Liver (tissue), 9 donors: ENCODE data around the gene TCERG1L. TPM values are rescaled to one million over a fixed set of nuclear protein-coding genes. Genes with fewer than 3 reads are reported as not detected.
A peak's percentile ranks its signal among the peaks of the same experiment; 100 is the strongest.

ENCODE experiments used
- DNase-seq: peaks from one replicate; pipeline ENCODE4 v3.0.0-alpha.2; 2017; ENCODE audit warnings: low spot score
- H3K27ac ChIP-seq, 2 donors: one replicate each; pipeline ENCODE4 v1.7.0; 2013; ENCODE audit warnings: inconsistent platforms in 2 of 2, low read length in 2 of 2, control low read depth in 1 of 2, low read depth in 1 of 2, mild to moderate bottlenecking in 1 of 2
- H3K27me3 ChIP-seq, 4 donors: one replicate each; pipeline versions ENCODE4 v1.6.1 to v1.7.0; 2013; ENCODE audit warnings: low read length in 3 of 4, inconsistent platforms in 1 of 4, mild to moderate bottlenecking in 1 of 4, moderate library complexity in 1 of 4; ENCODE audit not compliant: control insufficient read depth in 4 of 4, insufficient read depth in 4 of 4
- H3K36me3 ChIP-seq, 4 donors: one replicate each; pipeline versions ENCODE4 v1.6.1 to v1.7.0; 2013; ENCODE audit warnings: low read length in 3 of 4, mild to moderate bottlenecking in 3 of 4, low read depth in 1 of 4, moderate library complexity in 1 of 4; ENCODE audit not compliant: control insufficient read depth in 4 of 4, insufficient read depth in 3 of 4
- H3K4me1 ChIP-seq, 4 donors: one replicate each; pipeline versions ENCODE4 v1.6.1 to v1.7.0; 2013; ENCODE audit warnings: low read length in 3 of 4, mild to moderate bottlenecking in 3 of 4, moderate library complexity in 1 of 4; ENCODE audit not compliant: control insufficient read depth in 4 of 4, insufficient read depth in 4 of 4
- H3K4me3 ChIP-seq, 3 donors: one replicate each; pipeline versions ENCODE4 v1.6.1 to v1.7.0; 2013; ENCODE audit warnings: low read length in 3 of 3, control low read depth in 1 of 3, low read depth in 1 of 3, mild to moderate bottlenecking in 1 of 3
- H3K9ac ChIP-seq, 2 donors: one replicate each; pipeline ENCODE4 v1.7.0; 2013; ENCODE audit warnings: low read length in 2 of 2, mild to moderate bottlenecking in 2 of 2, moderate library complexity in 2 of 2, control low read depth in 1 of 2, low read depth in 1 of 2
- H3K9me3 ChIP-seq, 4 donors: one replicate each; pipeline versions ENCODE4 v1.6.1 to v1.7.0; 2013; ENCODE audit warnings: low read length in 3 of 4; ENCODE audit not compliant: control insufficient read depth in 4 of 4
- FOXA1 ChIP-seq: IDR thresholded peaks from 2 replicates; pipeline ENCODE4 v1.6.1; 2016; ENCODE audit warnings: antibody characterized with exemption
- FOXA2 ChIP-seq: IDR thresholded peaks from 2 replicates; pipeline ENCODE4 v1.6.1; 2016; ENCODE audit warnings: antibody characterized with exemption
- GABPA ChIP-seq, 2 donors: IDR thresholded peaks in 1 of 2; conservative IDR thresholded peaks in 1 of 2; 2 replicates each; pipeline ENCODE4 v1.6.1; 2016; ENCODE audit warnings: antibody characterized with exemption in 2 of 2, mild to moderate bottlenecking in 1 of 2, moderate library complexity in 1 of 2
- HNF4G ChIP-seq: IDR thresholded peaks from 2 replicates; pipeline ENCODE4 v1.6.1; 2016; ENCODE audit warnings: antibody characterized with exemption
- NR2F2 ChIP-seq: IDR thresholded peaks from 2 replicates; pipeline ENCODE4 v1.6.1; 2016; ENCODE audit warnings: antibody characterized with exemption
- RXRA ChIP-seq, 2 donors: IDR thresholded peaks; 2 replicates each; pipeline ENCODE4 v1.6.1; 2017 to 2018; ENCODE audit warnings: antibody characterized with exemption in 2 of 2, mild to moderate bottlenecking in 1 of 2
- TAF1 ChIP-seq: conservative IDR thresholded peaks from 2 replicates; pipeline ENCODE4 v1.6.1; 2016; ENCODE audit warnings: antibody characterized with exemption, mild to moderate bottlenecking
- WGBS: extraction: QIAGEN DNeasy Blood & Tissue Kit; methylation state at CpG from one replicate; pipeline ENCODE4 v1.1.7; 2013; 5-methylcytosine and 5-hydroxymethylcytosine counted together
- polyA plus RNA-seq, 2 donors: library from polyadenylated mRNA; stranded (reverse) in 1 of 2; unstranded in 1 of 2; fragments of 200-250 nt in 1 of 2; fragments of >200 nt in 1 of 2; fragmentation: Nextera tagmentation in 1 of 2; extraction: Ambion mirVana in 1 of 2; gene quantifications; one replicate each; pipeline versions ENCODE4 v1.2.1 to v1.2.3, GENCODE V29; 2013 to 2015
- total RNA-seq, 2 donors: library from RNA; depleted of rRNA; stranded (reverse); fragments of >200 nt; gene quantifications; one replicate each; pipeline ENCODE4 v1.2.3, GENCODE V29; 2014
- TF ChIP-seq, protein P1 (sequence below): IDR thresholded peaks from 2 replicates; pipeline ENCODE4 v1.6.1; 2016; ENCODE audit warnings: antibody characterized with exemption, mild to moderate bottlenecking
- TF ChIP-seq, protein P2 (sequence below): fragments of 150-350 bp; IDR thresholded peaks from 2 replicates; pipeline ENCODE4 v1.5.1; 2017; ENCODE audit warnings: improper control_type of control experiment, low read depth, low read length; ENCODE audit not compliant: missing input control
- TF ChIP-seq, protein P3 (sequence below): IDR thresholded peaks from 2 replicates; pipeline ENCODE4 v1.6.1; 2016; ENCODE audit warnings: antibody characterized with exemption
- donor health status: healthy.
- donor health status: healthy.
- donor health status: healthy.
- donor health status: healthy.
- donor health status: healthy.

TCERG1L gene
- total and polyA plus RNA-seq, 4 donors = not detected

DNA sequence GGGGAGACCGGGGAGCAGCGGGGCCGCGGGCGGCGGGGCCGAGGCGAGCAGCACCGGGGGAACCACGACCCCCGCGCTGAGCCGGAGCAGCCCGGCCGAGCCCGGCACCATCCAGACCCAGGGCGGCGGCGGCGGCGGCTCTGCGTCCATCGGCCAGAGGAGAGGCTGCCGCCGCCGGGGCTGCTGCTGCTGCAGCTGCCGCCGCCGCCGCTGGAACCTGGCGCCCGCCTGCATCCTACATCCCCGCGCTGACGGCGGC, 190 bp downstream of the TCERG1L start:
- Histone ChIP-seq H3K4me1 (peaks cover 0 to 22% (median 9%) of the 10 kb centered on the region in 4 donors), H3K36me3 (no peaks in the 10 kb centered on the region), H3K27ac (no peak overlapping the region), H3K27me3 (peaks cover 0 to 16% (median 8%) of the 10 kb centered on the region in 4 donors), H3K4me3 (peak overlapping the region in 1 of 3 donors; percentile 43), H3K9me3 (no peaks in the 10 kb centered on the region), H3K9ac (no peak overlapping the region)
- 9% methylated on average over 36 of the region's 36 CpGs for WGBS
- TF ChIP-seq, protein P1, sequence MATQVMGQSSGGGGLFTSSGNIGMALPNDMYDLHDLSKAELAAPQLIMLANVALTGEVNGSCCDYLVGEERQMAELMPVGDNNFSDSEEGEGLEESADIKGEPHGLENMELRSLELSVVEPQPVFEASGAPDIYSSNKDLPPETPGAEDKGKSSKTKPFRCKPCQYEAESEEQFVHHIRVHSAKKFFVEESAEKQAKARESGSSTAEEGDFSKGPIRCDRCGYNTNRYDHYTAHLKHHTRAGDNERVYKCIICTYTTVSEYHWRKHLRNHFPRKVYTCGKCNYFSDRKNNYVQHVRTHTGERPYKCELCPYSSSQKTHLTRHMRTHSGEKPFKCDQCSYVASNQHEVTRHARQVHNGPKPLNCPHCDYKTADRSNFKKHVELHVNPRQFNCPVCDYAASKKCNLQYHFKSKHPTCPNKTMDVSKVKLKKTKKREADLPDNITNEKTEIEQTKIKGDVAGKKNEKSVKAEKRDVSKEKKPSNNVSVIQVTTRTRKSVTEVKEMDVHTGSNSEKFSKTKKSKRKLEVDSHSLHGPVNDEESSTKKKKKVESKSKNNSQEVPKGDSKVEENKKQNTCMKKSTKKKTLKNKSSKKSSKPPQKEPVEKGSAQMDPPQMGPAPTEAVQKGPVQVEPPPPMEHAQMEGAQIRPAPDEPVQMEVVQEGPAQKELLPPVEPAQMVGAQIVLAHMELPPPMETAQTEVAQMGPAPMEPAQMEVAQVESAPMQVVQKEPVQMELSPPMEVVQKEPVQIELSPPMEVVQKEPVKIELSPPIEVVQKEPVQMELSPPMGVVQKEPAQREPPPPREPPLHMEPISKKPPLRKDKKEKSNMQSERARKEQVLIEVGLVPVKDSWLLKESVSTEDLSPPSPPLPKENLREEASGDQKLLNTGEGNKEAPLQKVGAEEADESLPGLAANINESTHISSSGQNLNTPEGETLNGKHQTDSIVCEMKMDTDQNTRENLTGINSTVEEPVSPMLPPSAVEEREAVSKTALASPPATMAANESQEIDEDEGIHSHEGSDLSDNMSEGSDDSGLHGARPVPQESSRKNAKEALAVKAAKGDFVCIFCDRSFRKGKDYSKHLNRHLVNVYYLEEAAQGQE = no peak
- TF ChIP-seq GABPA (IDR thresholded peaks at IDR 0.05 in 1 of 2, conservative IDR thresholded peaks at IDR 0.05 in 1 of 2) = no peak
- TF ChIP-seq HNF4G = no peak
- DNase-seq = no peak

DNA sequence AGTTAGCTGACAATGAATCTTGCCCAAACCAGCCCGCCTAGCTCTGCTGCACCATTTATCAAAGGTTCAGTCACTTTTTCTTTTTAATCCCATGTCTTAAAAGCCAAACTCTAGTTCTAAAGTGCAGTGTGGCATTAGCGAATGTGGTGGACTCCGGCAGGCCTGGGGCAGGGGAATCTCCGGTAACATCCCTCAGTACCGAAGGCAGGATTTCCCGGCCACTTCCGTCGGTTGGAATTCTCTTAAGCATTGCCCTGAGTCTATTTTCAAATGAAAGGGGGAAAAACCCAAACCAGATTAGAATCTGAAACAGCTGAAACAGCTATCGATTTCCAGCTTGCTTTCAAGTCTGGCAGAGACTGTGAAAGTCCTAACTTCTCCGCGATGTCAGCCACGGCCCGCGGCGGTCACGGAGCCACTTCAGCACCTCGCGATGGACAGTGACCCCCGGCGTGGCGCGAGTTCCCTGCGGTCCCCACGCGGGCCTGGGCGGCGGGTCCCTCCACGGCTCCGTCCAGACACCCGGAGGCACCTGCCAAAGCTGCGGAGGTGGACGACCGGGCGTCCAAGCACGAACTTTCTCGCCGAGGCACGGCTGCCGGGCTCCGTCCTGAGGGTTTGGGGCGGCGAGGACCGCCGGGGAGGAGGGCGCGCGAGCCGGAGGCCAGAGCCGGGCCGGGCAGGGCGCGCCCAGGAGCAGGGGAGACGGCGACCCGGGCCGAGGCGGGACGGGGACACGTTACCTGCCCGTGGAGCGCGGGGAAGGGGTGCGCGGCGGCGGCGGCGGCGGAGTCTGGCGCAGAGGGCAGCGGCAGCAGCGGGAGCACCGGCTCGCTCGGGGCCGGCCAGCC, 745 bp downstream of the TCERG1L start:
- DNase-seq = no peak
- H3K4me3 ChIP-seq = peak overlapping the region in 1 of 3 donors; percentile 43
- H3K27me3 ChIP-seq = peaks cover 0 to 16% (median 8%) of the 10 kb centered on the region in 4 donors

DNA sequence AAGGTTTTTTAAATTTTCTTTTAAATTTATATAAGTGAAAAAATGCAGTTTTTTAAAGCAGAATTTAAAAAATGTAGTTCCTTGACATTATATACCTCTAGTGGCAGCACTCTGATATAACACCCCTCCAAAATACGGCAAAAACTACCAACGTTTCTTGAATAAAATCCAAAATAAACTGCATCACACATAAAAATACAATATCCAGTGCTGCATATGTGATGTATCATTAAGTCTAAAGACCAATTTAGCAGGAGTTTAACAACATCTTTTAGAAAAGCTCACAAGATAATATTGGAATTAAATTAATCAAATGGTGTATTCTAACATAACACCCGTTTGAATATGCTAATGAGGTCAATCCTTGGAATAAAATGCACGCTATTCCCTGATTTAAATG, 1.4 kb downstream of the TCERG1L start:
- Histone ChIP-seq H3K27me3 (peaks cover 0 to 16% (median 8%) of the 10 kb centered on the region in 4 donors), H3K4me3 (no peak overlapping the region)
- DNase-seq = no peak
- TF ChIP-seq HNF4G (no peak), TAF1 (no peak), FOXA2 (no peak), FOXA1 (no peak), NR2F2 (no peak), RXRA (IDR thresholded peaks at IDR 0.05) (no peak)
- TF ChIP-seq, protein P2, sequence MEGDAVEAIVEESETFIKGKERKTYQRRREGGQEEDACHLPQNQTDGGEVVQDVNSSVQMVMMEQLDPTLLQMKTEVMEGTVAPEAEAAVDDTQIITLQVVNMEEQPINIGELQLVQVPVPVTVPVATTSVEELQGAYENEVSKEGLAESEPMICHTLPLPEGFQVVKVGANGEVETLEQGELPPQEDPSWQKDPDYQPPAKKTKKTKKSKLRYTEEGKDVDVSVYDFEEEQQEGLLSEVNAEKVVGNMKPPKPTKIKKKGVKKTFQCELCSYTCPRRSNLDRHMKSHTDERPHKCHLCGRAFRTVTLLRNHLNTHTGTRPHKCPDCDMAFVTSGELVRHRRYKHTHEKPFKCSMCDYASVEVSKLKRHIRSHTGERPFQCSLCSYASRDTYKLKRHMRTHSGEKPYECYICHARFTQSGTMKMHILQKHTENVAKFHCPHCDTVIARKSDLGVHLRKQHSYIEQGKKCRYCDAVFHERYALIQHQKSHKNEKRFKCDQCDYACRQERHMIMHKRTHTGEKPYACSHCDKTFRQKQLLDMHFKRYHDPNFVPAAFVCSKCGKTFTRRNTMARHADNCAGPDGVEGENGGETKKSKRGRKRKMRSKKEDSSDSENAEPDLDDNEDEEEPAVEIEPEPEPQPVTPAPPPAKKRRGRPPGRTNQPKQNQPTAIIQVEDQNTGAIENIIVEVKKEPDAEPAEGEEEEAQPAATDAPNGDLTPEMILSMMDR = peak; percentile 11
- TF ChIP-seq, protein P1 = no peak

More for the DNA sequence above, 745 bp downstream of the TCERG1L start:
- 8% methylated on average over 76 of the region's 76 CpGs for WGBS
- Histone ChIP-seq H3K9ac (no peak overlapping the region), H3K27ac (no peak overlapping the region), H3K4me1 (peaks cover 0 to 22% (median 9%) of the 10 kb centered on the region in 4 donors), H3K36me3 (no peaks in the 10 kb centered on the region), H3K9me3 (no peaks in the 10 kb centered on the region)
- TF ChIP-seq, protein P1 = peak; percentile 96
- TF ChIP-seq, protein P3, sequence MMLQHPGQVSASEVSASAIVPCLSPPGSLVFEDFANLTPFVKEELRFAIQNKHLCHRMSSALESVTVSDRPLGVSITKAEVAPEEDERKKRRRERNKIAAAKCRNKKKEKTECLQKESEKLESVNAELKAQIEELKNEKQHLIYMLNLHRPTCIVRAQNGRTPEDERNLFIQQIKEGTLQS = no peak

More for the DNA sequence above, 1.4 kb downstream of the TCERG1L start:
- Histone ChIP-seq H3K9me3 (no peaks in the 10 kb centered on the region), H3K36me3 (no peaks in the 10 kb centered on the region), H3K4me1 (peaks cover 0 to 22% (median 9%) of the 10 kb centered on the region in 4 donors), H3K27ac (no peak overlapping the region), H3K9ac (no peak overlapping the region)
- 14% methylated on average over 4 of the region's 4 CpGs for WGBS
